HL-60 (cell line): ENCODE results near the gene SPATA3.

Source experiments
- GABPA ChIP-seq: IDR thresholded peaks from 2 replicates; pipeline ENCODE4 v1.6.1; 2012; ENCODE audit warnings: low read depth
- POLR2AphosphoS5 ChIP-seq: IDR thresholded peaks from 2 replicates; pipeline ENCODE4 v1.6.1; 2012; ENCODE audit warnings: low read depth
- SPI1 ChIP-seq: IDR thresholded peaks from 2 replicates; pipeline ENCODE4 v1.6.1; 2012; ENCODE audit warnings: low read depth, mild to moderate bottlenecking, borderline replicate concordance
- TF ChIP-seq, protein P1 (sequence below): IDR thresholded peaks from one replicate; pipeline ENCODE4 v1.5.1; 2011; ENCODE audit warnings: low read length, control low read depth, inconsistent platforms; ENCODE audit not compliant: insufficient read depth
- TF ChIP-seq, protein P2 (sequence below): IDR thresholded peaks from 2 replicates; pipeline ENCODE4 v1.6.1; 2012; ENCODE audit warnings: low read depth; ENCODE audit not compliant: insufficient replicate concordance

DNA sequence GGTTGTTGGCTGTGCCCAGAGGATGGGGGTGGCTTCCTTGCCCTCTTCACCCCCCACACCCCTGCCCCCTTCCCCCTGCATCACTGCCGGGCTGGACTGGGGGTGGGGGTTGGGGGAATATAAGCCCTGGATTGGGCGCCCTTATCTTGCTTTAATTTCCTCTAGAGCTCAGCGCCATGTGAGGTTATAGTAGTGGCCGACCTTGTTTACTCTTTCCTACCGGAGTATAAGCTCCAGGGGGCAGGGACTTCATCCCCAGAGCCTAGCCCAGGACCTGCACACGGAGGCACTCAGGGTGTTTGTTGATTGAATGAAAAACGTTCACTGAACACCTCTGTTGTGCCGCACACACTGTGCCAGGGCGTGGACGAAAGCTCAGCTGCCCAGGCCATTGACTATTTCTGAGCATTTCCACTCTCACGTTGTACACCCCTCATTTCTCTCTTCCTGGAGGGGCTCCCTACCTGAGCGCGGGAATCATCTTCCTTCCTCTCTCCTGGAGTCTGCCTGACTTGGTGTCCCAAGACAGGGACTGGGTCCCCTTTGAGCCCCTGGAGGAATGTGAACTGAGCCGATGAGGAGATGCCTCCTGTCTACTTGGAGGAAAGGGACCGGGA lies 9.3 kb upstream of the SPATA3 start:
- TF ChIP-seq, protein P1, sequence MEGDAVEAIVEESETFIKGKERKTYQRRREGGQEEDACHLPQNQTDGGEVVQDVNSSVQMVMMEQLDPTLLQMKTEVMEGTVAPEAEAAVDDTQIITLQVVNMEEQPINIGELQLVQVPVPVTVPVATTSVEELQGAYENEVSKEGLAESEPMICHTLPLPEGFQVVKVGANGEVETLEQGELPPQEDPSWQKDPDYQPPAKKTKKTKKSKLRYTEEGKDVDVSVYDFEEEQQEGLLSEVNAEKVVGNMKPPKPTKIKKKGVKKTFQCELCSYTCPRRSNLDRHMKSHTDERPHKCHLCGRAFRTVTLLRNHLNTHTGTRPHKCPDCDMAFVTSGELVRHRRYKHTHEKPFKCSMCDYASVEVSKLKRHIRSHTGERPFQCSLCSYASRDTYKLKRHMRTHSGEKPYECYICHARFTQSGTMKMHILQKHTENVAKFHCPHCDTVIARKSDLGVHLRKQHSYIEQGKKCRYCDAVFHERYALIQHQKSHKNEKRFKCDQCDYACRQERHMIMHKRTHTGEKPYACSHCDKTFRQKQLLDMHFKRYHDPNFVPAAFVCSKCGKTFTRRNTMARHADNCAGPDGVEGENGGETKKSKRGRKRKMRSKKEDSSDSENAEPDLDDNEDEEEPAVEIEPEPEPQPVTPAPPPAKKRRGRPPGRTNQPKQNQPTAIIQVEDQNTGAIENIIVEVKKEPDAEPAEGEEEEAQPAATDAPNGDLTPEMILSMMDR = no peak
- TF ChIP-seq POLR2AphosphoS5 = no peak
- TF ChIP-seq SPI1 = no peak
- TF ChIP-seq, protein P2, sequence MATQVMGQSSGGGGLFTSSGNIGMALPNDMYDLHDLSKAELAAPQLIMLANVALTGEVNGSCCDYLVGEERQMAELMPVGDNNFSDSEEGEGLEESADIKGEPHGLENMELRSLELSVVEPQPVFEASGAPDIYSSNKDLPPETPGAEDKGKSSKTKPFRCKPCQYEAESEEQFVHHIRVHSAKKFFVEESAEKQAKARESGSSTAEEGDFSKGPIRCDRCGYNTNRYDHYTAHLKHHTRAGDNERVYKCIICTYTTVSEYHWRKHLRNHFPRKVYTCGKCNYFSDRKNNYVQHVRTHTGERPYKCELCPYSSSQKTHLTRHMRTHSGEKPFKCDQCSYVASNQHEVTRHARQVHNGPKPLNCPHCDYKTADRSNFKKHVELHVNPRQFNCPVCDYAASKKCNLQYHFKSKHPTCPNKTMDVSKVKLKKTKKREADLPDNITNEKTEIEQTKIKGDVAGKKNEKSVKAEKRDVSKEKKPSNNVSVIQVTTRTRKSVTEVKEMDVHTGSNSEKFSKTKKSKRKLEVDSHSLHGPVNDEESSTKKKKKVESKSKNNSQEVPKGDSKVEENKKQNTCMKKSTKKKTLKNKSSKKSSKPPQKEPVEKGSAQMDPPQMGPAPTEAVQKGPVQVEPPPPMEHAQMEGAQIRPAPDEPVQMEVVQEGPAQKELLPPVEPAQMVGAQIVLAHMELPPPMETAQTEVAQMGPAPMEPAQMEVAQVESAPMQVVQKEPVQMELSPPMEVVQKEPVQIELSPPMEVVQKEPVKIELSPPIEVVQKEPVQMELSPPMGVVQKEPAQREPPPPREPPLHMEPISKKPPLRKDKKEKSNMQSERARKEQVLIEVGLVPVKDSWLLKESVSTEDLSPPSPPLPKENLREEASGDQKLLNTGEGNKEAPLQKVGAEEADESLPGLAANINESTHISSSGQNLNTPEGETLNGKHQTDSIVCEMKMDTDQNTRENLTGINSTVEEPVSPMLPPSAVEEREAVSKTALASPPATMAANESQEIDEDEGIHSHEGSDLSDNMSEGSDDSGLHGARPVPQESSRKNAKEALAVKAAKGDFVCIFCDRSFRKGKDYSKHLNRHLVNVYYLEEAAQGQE = no peak
- TF ChIP-seq GABPA = no peak
